DND-41 (cell line): ENCODE measurements around the gene SCUBE2.

Experiments used
- ATAC-seq: fragments of 200-7000 bp; cut with Tn5 transposase; 3 replicates; pipeline ENCODE4 v1.9.1; 2021; ENCODE audit warnings: low read depth; ENCODE audit not compliant: insufficient read depth
- DNase-seq: peaks from one replicate; pipeline ENCODE4 v3.0.0-alpha.2; 2020
- H2AFZ ChIP-seq: 2 replicates; pipeline ENCODE4 v1.6.0; 2012; ENCODE audit warnings: low read depth, low read length
- H3K27ac ChIP-seq: 2 replicates; pipeline ENCODE4 v1.5.1; 2012; ENCODE audit warnings: low read length, inconsistent platforms
- H3K27me3 ChIP-seq: fragments of 200-600 bp; sonication (generic); 2 replicates; pipeline ENCODE4 v1.6.0; 2012; ENCODE audit warnings: low read length, mild to moderate bottlenecking, inconsistent platforms; ENCODE audit not compliant: insufficient read depth, poor library complexity
- H3K36me3 ChIP-seq: 2 replicates; pipeline ENCODE4 v1.5.1; 2012; ENCODE audit warnings: low read length, inconsistent platforms; ENCODE audit not compliant: insufficient read depth
- H3K4me1 ChIP-seq: 2 replicates; pipeline ENCODE4 v1.5.1; 2012; ENCODE audit warnings: mild to moderate bottlenecking, low read length; ENCODE audit not compliant: insufficient read depth
- H3K4me2 ChIP-seq: 2 replicates; pipeline ENCODE4 v1.6.0; 2012; ENCODE audit warnings: mild to moderate bottlenecking, moderate library complexity, low read length, inconsistent platforms; ENCODE audit not compliant: insufficient read depth
- H3K4me3 ChIP-seq, 2 experiments: fragments of 200-600 bp in 1 of 2; shearing (Covaris generic) in 1 of 2; 2 replicates each; pipeline ENCODE4 v1.5.1; 2012 to 2016; ENCODE audit warnings: inconsistent platforms in 2 of 2, low read length in 2 of 2, mild to moderate bottlenecking in 2 of 2, low read depth in 1 of 2, moderate library complexity in 1 of 2
- H3K79me2 ChIP-seq: 2 replicates; pipeline ENCODE4 v1.6.0; 2012; ENCODE audit warnings: low read length, inconsistent platforms; ENCODE audit not compliant: insufficient read depth
- H3K9ac ChIP-seq: 2 replicates; pipeline ENCODE4 v1.6.0; 2012; ENCODE audit warnings: low read depth, mild to moderate bottlenecking, inconsistent platforms, low read length, moderate library complexity
- H3K9me3 ChIP-seq: 2 replicates; pipeline ENCODE4 v1.5.1; 2012; ENCODE audit warnings: low read length, moderate library complexity, mild to moderate bottlenecking, inconsistent platforms; ENCODE audit not compliant: insufficient read depth, severe bottlenecking
- H4K20me1 ChIP-seq: 2 replicates; pipeline ENCODE4 v1.6.0; 2012; ENCODE audit warnings: low read length; ENCODE audit not compliant: insufficient read depth
- EZH2 ChIP-seq: IDR thresholded peaks from 3 replicates; pipeline ENCODE4 v1.6.1; 2012; ENCODE audit warnings: borderline replicate concordance, low read depth, mild to moderate bottlenecking, moderate library complexity, low read length, inconsistent platforms; ENCODE audit not compliant: severe bottlenecking
- TF ChIP-seq, protein P1 (sequence below): IDR thresholded peaks from 2 replicates; pipeline ENCODE4 v1.5.1; 2012; ENCODE audit warnings: borderline replicate concordance, low read length, moderate library complexity, mild to moderate bottlenecking; ENCODE audit not compliant: poor library complexity, severe bottlenecking; ENCODE audit errors: extremely low read depth

Gene SCUBE2

GRCh38 chr11:9081153-9081552 lies 10.2 kb downstream of the SCUBE2 start:
- Histone ChIP-seq H3K36me3 (no peaks in the 10 kb centered on the region), H3K79me2 (no peaks in the 10 kb centered on the region), H3K27ac (no peak overlapping the region), H3K27me3 (peaks cover 3% of the 10 kb centered on the region), H3K9ac (no peak overlapping the region), H3K4me1 (no peaks in the 10 kb centered on the region), H2AFZ (no peak overlapping the region), H3K9me3 (no peaks in the 10 kb centered on the region), H4K20me1 (no peaks in the 10 kb centered on the region), H3K4me3 (no peak overlapping the region), H3K4me2 (no peak overlapping the region)
- DNase-seq (no peak), ATAC-seq (no peak)
- TF ChIP-seq, protein P1, sequence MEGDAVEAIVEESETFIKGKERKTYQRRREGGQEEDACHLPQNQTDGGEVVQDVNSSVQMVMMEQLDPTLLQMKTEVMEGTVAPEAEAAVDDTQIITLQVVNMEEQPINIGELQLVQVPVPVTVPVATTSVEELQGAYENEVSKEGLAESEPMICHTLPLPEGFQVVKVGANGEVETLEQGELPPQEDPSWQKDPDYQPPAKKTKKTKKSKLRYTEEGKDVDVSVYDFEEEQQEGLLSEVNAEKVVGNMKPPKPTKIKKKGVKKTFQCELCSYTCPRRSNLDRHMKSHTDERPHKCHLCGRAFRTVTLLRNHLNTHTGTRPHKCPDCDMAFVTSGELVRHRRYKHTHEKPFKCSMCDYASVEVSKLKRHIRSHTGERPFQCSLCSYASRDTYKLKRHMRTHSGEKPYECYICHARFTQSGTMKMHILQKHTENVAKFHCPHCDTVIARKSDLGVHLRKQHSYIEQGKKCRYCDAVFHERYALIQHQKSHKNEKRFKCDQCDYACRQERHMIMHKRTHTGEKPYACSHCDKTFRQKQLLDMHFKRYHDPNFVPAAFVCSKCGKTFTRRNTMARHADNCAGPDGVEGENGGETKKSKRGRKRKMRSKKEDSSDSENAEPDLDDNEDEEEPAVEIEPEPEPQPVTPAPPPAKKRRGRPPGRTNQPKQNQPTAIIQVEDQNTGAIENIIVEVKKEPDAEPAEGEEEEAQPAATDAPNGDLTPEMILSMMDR, result no peak
- TF ChIP-seq EZH2, result no peak

DNA sequence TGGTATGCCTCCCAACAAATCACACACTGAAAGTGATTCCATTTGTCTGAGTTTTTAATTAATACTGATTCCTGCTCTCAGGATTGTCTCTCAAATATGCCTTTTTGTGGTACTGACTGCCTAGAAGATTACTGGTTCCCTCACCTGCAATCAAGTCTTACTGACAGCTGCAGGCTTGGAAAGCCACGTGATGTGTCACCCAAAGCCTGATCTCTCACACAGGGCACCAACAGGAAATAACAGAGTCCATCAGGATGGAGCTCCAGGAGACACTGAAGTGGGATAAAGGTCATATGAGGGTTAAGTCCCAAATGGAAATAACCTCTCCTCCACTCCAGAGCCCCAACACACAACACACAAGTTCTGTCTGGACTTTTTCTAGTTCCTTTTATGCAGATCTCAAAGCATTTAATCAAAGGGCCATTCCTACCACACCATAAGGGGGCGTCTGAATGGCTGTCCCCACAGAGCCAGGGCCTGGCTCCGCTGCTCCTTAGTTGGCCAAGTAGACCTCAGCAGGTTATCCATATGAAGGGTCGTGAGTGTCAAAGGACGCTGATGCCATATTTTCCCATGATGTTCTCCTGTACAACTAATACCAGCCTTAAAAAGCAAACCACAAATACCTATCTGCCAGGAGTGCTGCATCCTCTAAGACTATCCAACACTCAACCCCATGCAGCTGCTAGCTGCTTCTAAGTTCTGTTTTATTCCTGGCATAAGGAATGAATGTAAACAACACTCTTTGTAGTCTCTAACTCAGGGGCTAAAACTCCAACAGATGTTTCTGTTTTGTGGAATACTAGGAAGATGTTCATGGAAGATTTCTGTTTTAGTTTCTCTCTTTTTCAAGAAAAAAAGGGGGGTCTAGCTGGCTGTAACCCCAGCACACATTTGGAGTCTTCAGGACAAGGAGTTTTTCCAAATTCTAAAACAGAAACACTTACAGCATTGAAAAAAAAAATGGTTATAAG lies 13.0 kb downstream of the SCUBE2 start:
- Histone ChIP-seq H3K9me3 (no peaks in the 10 kb centered on the region), H3K79me2 (no peaks in the 10 kb centered on the region), H3K4me1 (no peaks in the 10 kb centered on the region), H3K9ac (no peak overlapping the region), H3K27me3 (peaks cover 17% of the 10 kb centered on the region), H3K4me2 (no peak overlapping the region), H4K20me1 (no peaks in the 10 kb centered on the region), H3K4me3 (no peak overlapping the region), H2AFZ (no peak overlapping the region), H3K27ac (no peak overlapping the region), H3K36me3 (no peaks in the 10 kb centered on the region)
- DNase-seq (no peak), ATAC-seq (no peak)
- TF ChIP-seq EZH2, result no peak
- TF ChIP-seq, protein P1, result no peak

DNA sequence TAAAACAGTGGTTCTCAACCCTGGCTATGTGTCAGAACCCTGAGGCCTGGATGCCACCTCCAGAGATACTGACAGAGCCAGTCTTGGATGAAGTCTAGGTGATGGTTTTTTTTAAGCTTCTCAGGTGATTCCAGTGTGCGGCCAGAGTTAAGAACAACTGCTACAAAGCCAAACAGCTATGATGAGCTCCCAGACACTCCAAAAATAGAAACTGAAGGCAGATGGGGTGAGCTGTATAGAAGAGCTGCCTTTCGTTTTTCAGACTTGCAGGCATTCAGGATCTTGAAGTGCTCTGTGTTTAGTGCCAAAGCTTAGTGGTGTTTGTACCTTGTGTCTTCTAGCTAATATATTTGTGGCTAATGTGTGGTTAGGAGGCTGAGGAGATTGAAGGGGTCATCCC lies 14.2 kb downstream of the SCUBE2 start:
- Histone ChIP-seq H2AFZ (no peak overlapping the region), H3K4me3 (no peak overlapping the region), H3K79me2 (no peaks in the 10 kb centered on the region), H3K9me3 (no peaks in the 10 kb centered on the region), H3K4me2 (no peak overlapping the region), H3K36me3 (no peaks in the 10 kb centered on the region), H3K27me3 (peaks cover 24% of the 10 kb centered on the region), H4K20me1 (no peaks in the 10 kb centered on the region), H3K9ac (no peak overlapping the region), H3K27ac (no peak overlapping the region), H3K4me1 (no peaks in the 10 kb centered on the region)
- no peak for DNase-seq
- TF ChIP-seq, protein P1, result no peak
- TF ChIP-seq EZH2, result no peak
- ATAC-seq, result no peak
